C4-2B (cell line): ENCODE results near the gene ZFHX2.

Source experiments
- H3K27ac ChIP-seq: fragments of 450-650 bp; 2 replicates; pipeline ENCODE4 v1.5.1; 2017
- CTCF ChIP-seq: fragments of 450-650 bp; conservative IDR thresholded peaks from 2 replicates; pipeline ENCODE4 v1.5.1; 2017; ENCODE audit warnings: mild to moderate bottlenecking
- ZFX ChIP-seq: fragments of 450-650 bp; IDR thresholded peaks from 2 replicates; pipeline ENCODE4 v1.6.1; 2017

ZFHX2 gene

GRCh38 chr14:23533652-23534435, 17.7 kb downstream of the ZFHX2 start:
- no peak overlapping the region for H3K27ac ChIP-seq
- no peak for TF ChIP-seq ZFX
- TF ChIP-seq CTCF: no peak

- TF ChIP-seq ZFX (no peak), CTCF (no peak)
- no peak overlapping the region for H3K27ac ChIP-seq
Measured at GRCh38 chr14:23532658-23533057, 18.9 kb downstream of the ZFHX2 start.

GRCh38 chr14:23531391-23531790, 20.2 kb downstream of the ZFHX2 start:
- H3K27ac ChIP-seq: no peak overlapping the region
- TF ChIP-seq CTCF: no peak
- TF ChIP-seq ZFX: no peak

GRCh38 chr14:23530375-23531055, 21.1 kb downstream of the ZFHX2 start:
- no peak overlapping the region for H3K27ac ChIP-seq
- TF ChIP-seq ZFX (no peak), CTCF (no peak)

- no peak overlapping the region for H3K27ac ChIP-seq
- TF ChIP-seq ZFX: no peak
- no peak for TF ChIP-seq CTCF
Measured at GRCh38 chr14:23529016-23529415, 22.5 kb downstream of the ZFHX2 start.

GRCh38 chr14:23528555-23528954, 23.0 kb downstream of the ZFHX2 start:
- no peak for TF ChIP-seq ZFX
- no peak; the same call in 1 of the 2 replicates for TF ChIP-seq CTCF
- no peak overlapping the region for H3K27ac ChIP-seq

GRCh38 chr14:23525611-23526010, 26.0 kb downstream of the ZFHX2 start:
- no peak overlapping the region for H3K27ac ChIP-seq
- TF ChIP-seq CTCF (no peak), ZFX (no peak)
